ENCODE measurements around the gene CCDC197. TPM values are rescaled to one million over a fixed set of nuclear protein-coding genes. Genes with fewer than 3 reads are reported as not detected.

CCDC197 gene
- total RNA-seq, 2 donors from 2014 or later = not detected

DNA sequence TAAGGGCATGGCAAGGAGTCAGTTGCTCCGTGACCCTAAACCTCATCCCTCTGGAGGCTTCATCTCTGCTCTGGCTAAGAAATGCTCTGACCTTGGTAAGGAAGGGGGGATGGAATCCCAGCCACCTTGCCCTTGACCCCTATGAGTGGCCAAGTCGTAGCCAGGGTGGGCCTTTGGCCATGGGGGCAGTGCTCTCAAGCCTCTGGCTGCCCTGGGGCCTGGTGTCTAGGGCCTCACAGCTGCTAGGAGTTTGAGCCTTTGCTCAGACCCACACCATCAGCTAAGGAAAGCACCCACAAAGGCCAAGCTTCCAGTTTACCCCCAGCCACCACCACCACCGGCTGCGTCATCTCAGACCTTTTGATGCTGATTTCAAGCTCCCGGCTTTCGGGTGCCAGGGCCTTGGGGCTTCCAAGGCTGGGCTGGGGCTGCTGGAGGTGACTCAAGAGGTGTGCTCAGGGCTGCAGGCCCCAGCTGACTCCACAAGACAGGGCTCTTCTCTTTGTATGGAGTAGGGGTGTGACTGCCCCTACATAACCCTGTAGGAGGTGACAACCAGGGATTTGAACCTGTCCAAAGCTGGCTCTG is 24.4 kb upstream of the CCDC197 start:
- no peak for ATAC-seq
- DNase-seq = no peak
- Histone ChIP-seq H3K4me3 (no peak overlapping the region), H3K27me3 (no peaks in the 10 kb centered on the region), H3K36me3 (replicated peaks in 1 of 2; ENCODE audit: insufficient read depth in 1 of 2, low read depth in 2 of 2) (no peaks in the 10 kb centered on the region), H3K9me3 (no peaks in the 10 kb centered on the region), H3K27ac (no peak overlapping the region), H3K4me1 (no peaks in the 10 kb centered on the region)
- 78 to 83% methylated on average over 6 of the region's 6 CpGs for WGBS, 2 donors
- intact Hi-C loops (cut with DNase I) = no loop called here
- TF ChIP-seq, protein P1, sequence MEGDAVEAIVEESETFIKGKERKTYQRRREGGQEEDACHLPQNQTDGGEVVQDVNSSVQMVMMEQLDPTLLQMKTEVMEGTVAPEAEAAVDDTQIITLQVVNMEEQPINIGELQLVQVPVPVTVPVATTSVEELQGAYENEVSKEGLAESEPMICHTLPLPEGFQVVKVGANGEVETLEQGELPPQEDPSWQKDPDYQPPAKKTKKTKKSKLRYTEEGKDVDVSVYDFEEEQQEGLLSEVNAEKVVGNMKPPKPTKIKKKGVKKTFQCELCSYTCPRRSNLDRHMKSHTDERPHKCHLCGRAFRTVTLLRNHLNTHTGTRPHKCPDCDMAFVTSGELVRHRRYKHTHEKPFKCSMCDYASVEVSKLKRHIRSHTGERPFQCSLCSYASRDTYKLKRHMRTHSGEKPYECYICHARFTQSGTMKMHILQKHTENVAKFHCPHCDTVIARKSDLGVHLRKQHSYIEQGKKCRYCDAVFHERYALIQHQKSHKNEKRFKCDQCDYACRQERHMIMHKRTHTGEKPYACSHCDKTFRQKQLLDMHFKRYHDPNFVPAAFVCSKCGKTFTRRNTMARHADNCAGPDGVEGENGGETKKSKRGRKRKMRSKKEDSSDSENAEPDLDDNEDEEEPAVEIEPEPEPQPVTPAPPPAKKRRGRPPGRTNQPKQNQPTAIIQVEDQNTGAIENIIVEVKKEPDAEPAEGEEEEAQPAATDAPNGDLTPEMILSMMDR (IDR thresholded peaks at IDR 0.05) = no peak
- TF ChIP-seq POLR2A (IDR thresholded peaks at IDR 0.05) = no peak

DNA sequence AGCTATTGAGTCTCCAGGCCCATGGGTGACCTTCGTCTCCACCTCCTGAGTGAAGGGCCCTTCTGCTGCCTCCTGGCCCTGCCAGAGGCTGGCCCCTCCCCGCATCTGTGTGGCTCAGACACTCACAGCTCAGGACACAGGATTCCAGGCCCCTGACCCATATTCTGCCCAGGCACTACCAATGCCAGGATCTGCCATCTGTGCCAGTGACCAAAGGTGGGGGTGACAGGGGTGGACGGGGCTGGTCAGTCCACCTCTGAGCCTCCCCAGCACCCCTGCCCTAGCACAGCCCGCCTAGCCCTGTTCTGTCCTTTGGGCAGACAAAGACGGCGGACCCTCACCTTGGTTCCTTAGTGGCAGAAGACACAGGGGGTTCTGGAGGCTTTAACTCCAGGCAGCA is 23.5 kb upstream of the CCDC197 start:
- no peaks in the 10 kb centered on the region for H3K36me3 ChIP-seq (replicated peaks in 1 of 2; ENCODE audit: insufficient read depth in 1 of 2, low read depth in 2 of 2)
- no peak for DNase-seq
- H3K9me3 ChIP-seq = no peaks in the 10 kb centered on the region
- H3K4me1 ChIP-seq = no peaks in the 10 kb centered on the region
- 89 to 92% methylated on average over 4 to 6 of the region's 6 CpGs for WGBS, 2 donors
- H3K27me3 ChIP-seq = no peaks in the 10 kb centered on the region
- intact Hi-C loops (cut with DNase I) = no loop called here
- no peak overlapping the region for H3K4me3 ChIP-seq
- TF ChIP-seq, protein P1 (IDR thresholded peaks at IDR 0.05) = no peak
- TF ChIP-seq POLR2A (IDR thresholded peaks at IDR 0.05) = no peak
- H3K27ac ChIP-seq = no peak overlapping the region
- no peak for ATAC-seq

DNA sequence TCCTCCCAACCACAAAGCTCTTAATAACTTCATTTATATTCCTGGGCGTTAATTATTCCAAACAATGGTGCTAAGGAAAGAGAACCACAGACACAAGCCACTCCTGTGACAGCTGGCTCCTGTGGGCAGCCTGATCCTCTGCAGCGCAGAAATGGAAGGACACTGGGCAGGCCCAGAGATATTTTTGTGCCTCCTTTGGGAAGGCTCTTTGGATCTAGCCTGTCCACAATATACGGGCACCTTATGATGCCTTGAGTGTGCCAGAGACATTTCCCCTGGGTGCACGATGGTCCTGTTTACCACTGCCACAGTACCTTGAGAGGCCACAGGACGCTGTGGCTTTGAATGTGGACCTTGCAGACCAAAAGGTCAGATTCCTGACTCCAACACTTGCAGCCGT is 22.8 kb upstream of the CCDC197 start:
- Histone ChIP-seq H3K27me3 (no peaks in the 10 kb centered on the region), H3K9me3 (no peaks in the 10 kb centered on the region), H3K4me3 (no peak overlapping the region), H3K4me1 (no peaks in the 10 kb centered on the region), H3K36me3 (replicated peaks in 1 of 2; ENCODE audit: insufficient read depth in 1 of 2, low read depth in 2 of 2) (no peaks in the 10 kb centered on the region), H3K27ac (no peak overlapping the region)
- WGBS, 2 donors = 81 to 85% methylated on average over 2 to 6 of the region's 6 CpGs
- no peak for DNase-seq
- ATAC-seq = no peak
- TF ChIP-seq POLR2A (IDR thresholded peaks at IDR 0.05) = no peak
- TF ChIP-seq, protein P1 (IDR thresholded peaks at IDR 0.05) = no peak
- intact Hi-C loops (cut with DNase I) = no loop called here

DNA sequence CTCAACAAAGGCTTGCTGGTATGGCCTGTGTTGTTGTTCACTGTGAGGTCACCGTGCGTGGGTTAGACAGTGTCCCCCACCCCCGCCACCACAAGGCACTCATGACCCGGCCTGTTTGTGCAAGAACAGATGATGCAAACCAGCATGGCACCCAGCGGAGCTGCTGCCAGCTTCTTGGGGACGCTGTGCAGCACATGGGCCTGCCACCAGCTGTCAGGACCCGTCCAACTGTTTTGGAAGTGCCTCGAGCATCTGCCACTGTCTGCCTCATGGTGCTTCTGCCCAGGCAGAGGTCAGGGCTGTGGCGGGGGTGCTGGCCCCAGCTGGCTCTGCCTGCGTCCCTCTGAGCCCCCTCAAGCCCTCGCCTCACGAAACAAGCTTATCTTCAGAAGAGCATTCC is 22.3 kb upstream of the CCDC197 start:
- H3K27ac ChIP-seq = no peak overlapping the region
- ATAC-seq (no peak), DNase-seq (no peak)
- TF ChIP-seq POLR2A (IDR thresholded peaks at IDR 0.05) = no peak
- TF ChIP-seq, protein P1 (IDR thresholded peaks at IDR 0.05) = no peak
- no peaks in the 10 kb centered on the region for H3K27me3 ChIP-seq
- WGBS, 2 donors = 70 to 78% methylated on average over 6 to 12 of the region's 12 CpGs
- intact Hi-C loops (cut with DNase I) = no loop called here
- no peaks in the 10 kb centered on the region for H3K36me3 ChIP-seq (replicated peaks in 1 of 2; ENCODE audit: insufficient read depth in 1 of 2, low read depth in 2 of 2)
- no peaks in the 10 kb centered on the region for H3K9me3 ChIP-seq
- no peak overlapping the region for H3K4me3 ChIP-seq
- no peaks in the 10 kb centered on the region for H3K4me1 ChIP-seq

DNA sequence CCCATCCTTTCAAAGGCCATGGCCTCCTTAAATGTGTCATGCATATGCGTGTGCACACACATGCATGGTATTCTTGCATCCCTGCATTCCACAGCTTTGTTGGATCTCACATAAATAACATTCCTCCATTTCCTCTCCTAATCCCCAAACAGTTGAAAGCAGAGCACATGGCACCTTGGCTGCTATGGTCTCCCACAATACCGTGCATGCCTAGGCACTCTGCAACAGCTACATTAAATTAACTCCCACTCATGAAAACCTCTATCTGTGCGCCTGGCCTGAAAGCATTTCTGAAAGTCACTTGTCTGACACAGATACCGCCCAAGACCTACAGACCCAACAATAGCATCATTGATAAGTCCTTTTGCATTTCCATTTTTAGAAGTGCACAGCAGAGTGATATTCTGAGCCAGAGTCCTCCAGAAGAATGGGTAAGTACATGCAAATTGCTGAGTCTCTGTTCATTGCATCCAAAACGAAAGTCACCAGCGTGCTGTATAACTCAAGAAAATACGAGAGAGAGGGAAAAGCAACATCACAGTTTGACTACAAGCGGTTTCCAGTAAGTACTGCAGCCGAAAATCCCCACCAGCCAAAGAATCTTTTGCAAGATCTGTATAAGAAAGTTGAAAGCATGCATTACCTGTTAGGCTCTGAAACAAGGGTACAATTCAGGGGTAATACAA is 21.2 kb upstream of the CCDC197 start:
- DNase-seq = no peak
- no peak for ATAC-seq
- TF ChIP-seq, protein P1 (IDR thresholded peaks at IDR 0.05) = no peak
- no peak for TF ChIP-seq POLR2A (IDR thresholded peaks at IDR 0.05)
- Histone ChIP-seq H3K36me3 (replicated peaks in 1 of 2; ENCODE audit: insufficient read depth in 1 of 2, low read depth in 2 of 2) (no peaks in the 10 kb centered on the region), H3K9me3 (no peaks in the 10 kb centered on the region), H3K27ac (no peak overlapping the region), H3K4me3 (no peak overlapping the region), H3K4me1 (no peaks in the 10 kb centered on the region), H3K27me3 (no peaks in the 10 kb centered on the region)
- intact Hi-C loops (cut with DNase I) = no loop called here
- WGBS, 2 donors = 66 to 68% methylated on average over 9 of the region's 9 CpGs

Data from body of pancreas (tissue), 4 donors.